IMR-90 (cell line): ENCODE data around the gene CELF6. TPM values are rescaled to one million over a fixed set of nuclear protein-coding genes. Genes with fewer than 3 reads are reported as not detected.

Experiments
- ATAC-seq: fragments of 200-7000 bp; cut with Tn5 transposase; 2 replicates; pipeline ENCODE4 v1.9.1; 2020; ENCODE audit warnings: low read depth, mild to moderate bottlenecking, moderate library complexity
- BruUV-seq: library from RNA; stranded (reverse); fragments of 400-500 nt; replicated peaks from 2 replicates; lab custom pipeline; 2021; lab: Mats Ljungman, UMichigan
- CTCF ChIA-PET: fragments of 300-600 bp; formaldehyde crosslinking; extraction: SDS; loops from one replicate; lab custom pipeline; 2021; ENCODE audit warnings: antibody characterized with exemption; lab: Yijun Ruan, JAX
- POLR2A ChIA-PET: fragments of 300-600 bp; sonication (Branson Sonifier 250); formaldehyde crosslinking; loops from one replicate; lab custom pipeline; 2022; ENCODE audit warnings: antibody characterized with exemption; ENCODE audit not compliant: unreplicated experiment; lab: Charles Lee
- DNase-seq: peaks from one replicate; pipeline ENCODE4 v3.0.0; 2013
- H2AFZ ChIP-seq: replicated peaks from 2 replicates; pipeline ENCODE3; 2013; ENCODE audit warnings: low read length, mild to moderate bottlenecking; ENCODE audit not compliant: poor library complexity
- H2AK5ac ChIP-seq: 2 replicates; pipeline ENCODE4 v1.6.1; 2013; ENCODE audit warnings: low read depth, low read length, inconsistent platforms
- H2AK9ac ChIP-seq: replicated peaks from 2 replicates; pipeline ENCODE3; 2013; ENCODE audit warnings: mild to moderate bottlenecking, low read depth, low read length, moderate library complexity; ENCODE audit not compliant: poor library complexity
- H2BK120ac ChIP-seq: 2 replicates; pipeline ENCODE4 v1.6.1; 2013; ENCODE audit warnings: low read depth, low read length, inconsistent platforms
- H2BK15ac ChIP-seq: 3 replicates; pipeline ENCODE4 v1.6.1; 2013; ENCODE audit warnings: low read depth, low read length, inconsistent platforms
- H2BK20ac ChIP-seq: 2 replicates; pipeline ENCODE4 v1.6.1; 2013; ENCODE audit warnings: low read depth, mild to moderate bottlenecking, inconsistent platforms, low read length, moderate library complexity
- H2BK5ac ChIP-seq: 2 replicates; pipeline ENCODE4 v1.6.1; 2013; ENCODE audit warnings: mild to moderate bottlenecking, low read depth, low read length, inconsistent platforms; ENCODE audit not compliant: poor library complexity, severe bottlenecking
- H3K14ac ChIP-seq: replicated peaks from 2 replicates; pipeline ENCODE4 v1.6.1; 2013; ENCODE audit warnings: low read depth, low read length, inconsistent platforms
- H3K18ac ChIP-seq: 2 replicates; pipeline ENCODE4 v1.6.1; 2013; ENCODE audit warnings: low read depth, low read length, control low read depth
- H3K23ac ChIP-seq: 2 replicates; pipeline ENCODE4 v1.6.1; 2013; ENCODE audit warnings: low read depth, low read length, inconsistent platforms
- H3K27ac ChIP-seq: 2 replicates; pipeline ENCODE4 v1.5.1; 2013; ENCODE audit warnings: mild to moderate bottlenecking, control low read depth, low read length; ENCODE audit not compliant: insufficient read depth
- H3K27me3 ChIP-seq: 2 replicates; pipeline ENCODE4 v1.6.1; 2013; ENCODE audit warnings: low read length; ENCODE audit not compliant: control insufficient read depth, insufficient read depth
- H3K36me3 ChIP-seq: 2 replicates; pipeline ENCODE4 v1.6.1; 2013; ENCODE audit warnings: low read length, mixed read lengths; ENCODE audit not compliant: control insufficient read depth, insufficient read depth
- H3K4ac ChIP-seq: 2 replicates; pipeline ENCODE4 v1.6.1; 2013; ENCODE audit warnings: low read depth, low read length, inconsistent platforms
- H3K4me1 ChIP-seq: 2 replicates; pipeline ENCODE4 v1.6.1; 2013; ENCODE audit warnings: low read length, mixed read lengths; ENCODE audit not compliant: control insufficient read depth, insufficient read depth
- H3K4me2 ChIP-seq: 2 replicates; pipeline ENCODE4 v1.6.1; 2013; ENCODE audit warnings: low read depth, mild to moderate bottlenecking, control low read depth, low read length, moderate library complexity
- H3K4me3 ChIP-seq: 2 replicates; pipeline ENCODE4 v1.5.1; 2013; ENCODE audit warnings: low read depth, mild to moderate bottlenecking, control low read depth, low read length, moderate library complexity; ENCODE audit not compliant: insufficient read depth
- H3K56ac ChIP-seq: 2 replicates; pipeline ENCODE4 v1.6.1; 2013; ENCODE audit warnings: low read length, inconsistent platforms; ENCODE audit not compliant: insufficient read depth; ENCODE audit errors: extremely low read depth
- H3K79me1 ChIP-seq, 2 experiments: 2 replicates each; pipeline ENCODE4 v1.6.1; 2013; ENCODE audit warnings: low read length in 2 of 2, inconsistent platforms in 1 of 2, low read depth in 1 of 2
- H3K9ac ChIP-seq: 2 replicates; pipeline ENCODE4 v1.6.1; 2013; ENCODE audit warnings: low read depth, low read length, control low read depth
- H3K9me1 ChIP-seq: 2 replicates; pipeline ENCODE4 v1.6.1; 2013; ENCODE audit warnings: low read length, inconsistent platforms; ENCODE audit not compliant: insufficient read depth
- H3K9me3 ChIP-seq: 2 replicates; pipeline ENCODE4 v1.6.1; 2013; ENCODE audit warnings: low read length; ENCODE audit not compliant: control insufficient read depth, insufficient read depth
- H4K20me1 ChIP-seq: 2 replicates; pipeline ENCODE4 v1.6.1; 2013; ENCODE audit warnings: low read length, inconsistent platforms; ENCODE audit not compliant: insufficient read depth
- H4K5ac ChIP-seq: 2 replicates; pipeline ENCODE4 v1.6.1; 2013; ENCODE audit warnings: mild to moderate bottlenecking, low read depth, low read length, control low read depth
- H4K8ac ChIP-seq, 2 experiments: 2 replicates each; pipeline ENCODE4 v1.6.1; 2013; ENCODE audit warnings: low read depth in 2 of 2, low read length in 2 of 2, control low read depth in 1 of 2, inconsistent platforms in 1 of 2
- H4K91ac ChIP-seq: 2 replicates; pipeline ENCODE4 v1.6.1; 2013; ENCODE audit warnings: low read depth, low read length, inconsistent platforms; ENCODE audit not compliant: insufficient read depth
- CEBPB ChIP-seq: IDR thresholded peaks from 2 replicates; pipeline ENCODE4 v1.6.1; 2012; ENCODE audit warnings: low read depth, low read length, improper control_type of control experiment
- SMC3 ChIP-seq: fragments of 150-350 bp; IDR thresholded peaks from 2 replicates; pipeline ENCODE4 v1.6.1; 2016; ENCODE audit warnings: low read depth, mild to moderate bottlenecking, antibody characterized with exemption, low read length, moderate library complexity
- WGBS, 2 experiments: methylation state at CpG; one replicate each; pipeline versions ENCODE4 v1.1.5 to v1.1.7; 2013; ENCODE audit warnings: missing lambda C conversion rate in 2 of 2; ENCODE audit not compliant: insufficient read length in 1 of 2; ENCODE audit errors: extremely low coverage in 2 of 2; 5-methylcytosine and 5-hydroxymethylcytosine counted together
- dilution Hi-C: fragments of 300-500 bp; cut with HindIII; formaldehyde crosslinking; loops from one replicate; pipeline ENCODE4 v1.14.3; 2018; ENCODE audit warnings: low sequenced_read_pairs; ENCODE audit not compliant: unreplicated experiment
- in situ Hi-C: fragments of 300-500 bp; cut with MboI; formaldehyde crosslinking; loops from 3 replicates; pipeline ENCODE4 v1.14.3; 2019; ENCODE audit warnings: low sequenced_read_pairs, inconsistent platforms, mixed read lengths
- intact Hi-C: fragments of 100-400 bp; cut with micrococcal nuclease; formaldehyde crosslinking; loops from 2 replicates; pipeline ENCODE4 v1.10.0; 2022
- polyA plus RNA-seq, 3 experiments: library from polyadenylated mRNA; depleted of rRNA; stranded (reverse); fragments of >200 nt; gene quantifications; 2 replicates each; pipeline ENCODE4 v1.2.3, GENCODE V29; 2012; ENCODE audit warnings: low replicate concordance in 1 of 3
- total RNA-seq: library from RNA; depleted of rRNA; stranded (reverse); fragments of >200 nt; gene quantifications from 2 replicates; pipeline ENCODE4 v1.2.3, GENCODE V29; 2012

CELF6 gene
- total and polyA plus RNA-seq, 2 of the 4 experiments (the other 2 are of a cell fraction) = 0.07 TPM; not detected in 1

- 91% methylated on average over 5 of the region's 10 CpGs; no CpG with 5 or more reads in 1 of the 2 experiments for WGBS, 2 experiments
- Histone ChIP-seq H3K27ac (no peak overlapping the region), H3K4me2 (no peak overlapping the region), H4K91ac (no peak overlapping the region), H2BK120ac (no peak overlapping the region), H3K79me1 (peaks cover 3 to 4% of the 10 kb centered on the region in 2 experiments; a peak in 2 of 4 replicates), H3K36me3 (peaks cover 47% of the 10 kb centered on the region), H2AK5ac (no peak overlapping the region), H2AK9ac (no peak overlapping the region), H2BK5ac (no peak overlapping the region), H4K8ac (no peak overlapping the region), H3K14ac (no peak overlapping the region), H3K4me1 (no peaks in the 10 kb centered on the region), H3K18ac (no peak overlapping the region), H3K9me1 (peaks cover 3% of the 10 kb centered on the region; the same call in 1 of the 2 replicates), H3K27me3 (no peaks in the 10 kb centered on the region), H2BK20ac (no peak overlapping the region), H3K9me3 (no peaks in the 10 kb centered on the region), H3K4ac (no peak overlapping the region), H3K4me3 (no peak overlapping the region), H3K56ac (no peak overlapping the region), H3K9ac (no peak overlapping the region), H4K5ac (no peak overlapping the region), H3K23ac (no peak overlapping the region), H4K20me1 (no peaks in the 10 kb centered on the region), H2AFZ (no peak overlapping the region), H2BK15ac (no peak overlapping the region)
- DNase-seq (no peak), ATAC-seq (no peak)
- POLR2A ChIA-PET = no interaction called here
- BruUV-seq = no TSS peak
- dilution Hi-C loops = no loop called here
- intact Hi-C loops = no loop called here
- CTCF ChIA-PET = no interaction called here
- TF ChIP-seq CEBPB (peak; percentile 75), SMC3 (no peak)
- in situ Hi-C loops = no loop called here
Observed at GRCh38 chr15:72252663-72253299, 67.2 kb downstream of the CELF6 start.
